OCI-LY7 (cell line): Measurements from ENCODE around the gene HCCS.

Source experiments
- CTCF ChIP-seq: fragments of 200-600 bp; sonication (generic); conservative IDR thresholded peaks from 2 replicates; pipeline ENCODE4 v1.5.1; 2014; ENCODE audit warnings: mild to moderate bottlenecking, antibody characterized with exemption, low read length, moderate library complexity, mixed read lengths
- EZH2phosphoT487 ChIP-seq: fragments of 200-600 bp; sonication (generic); IDR thresholded peaks from 2 replicates; pipeline ENCODE4 v1.6.1; 2018; ENCODE audit warnings: low read depth, borderline replicate concordance, mild to moderate bottlenecking, mixed run types, antibody characterized with exemption, low read length, moderate library complexity, mixed read lengths

GRCh38 chrX:11171956-11172355, 60.8 kb downstream of the HCCS start:
- TF ChIP-seq CTCF (no peak), EZH2phosphoT487 (no peak)
